GM12878 (cell line): Measurements from ENCODE around the gene COPRS. TPM values are rescaled to one million over a fixed set of nuclear protein-coding genes. Genes with fewer than 3 reads are reported as not detected.

Experiments
- ATAC-seq: fragments of 200-7000 bp; cut with Tn5 transposase; 3 replicates; pipeline ENCODE4 v1.9.1; 2020; ENCODE audit warnings: mild to moderate bottlenecking, moderate library complexity
- BruUV-seq: library from RNA; stranded (reverse); fragments of 400-500 nt; replicated peaks from 2 replicates; lab custom pipeline; 2021; lab: Mats Ljungman, UMichigan
- CTCF ChIA-PET: fragments of 300-600 bp; sonication (Branson Sonifier 250); formaldehyde crosslinking; extraction: SDS; loops from one replicate; lab custom pipeline; 2021; ENCODE audit warnings: inconsistent platforms; lab: Yijun Ruan, JAX
- POLR2A ChIA-PET: fragments of 350-600 bp; formaldehyde crosslinking; extraction: SDS; loops from one replicate; lab custom pipeline; 2021; ENCODE audit warnings: inconsistent platforms; lab: Charles Lee
- RAD21 ChIA-PET: fragments of 300-600 bp; sonication (Branson Sonifier 250); formaldehyde crosslinking; loops from one replicate; lab custom pipeline; 2023; ENCODE audit warnings: antibody characterized with exemption; ENCODE audit not compliant: unreplicated experiment; lab: Charles Lee
- SMC1A ChIA-PET: fragments of 300-600 bp; sonication (Branson Sonifier 250); formaldehyde crosslinking; loops from one replicate; lab custom pipeline; 2023; ENCODE audit not compliant: unreplicated experiment, uncharacterized antibody; lab: Charles Lee
- DNase-seq: peaks from one replicate; pipeline ENCODE4 v3.0.0-alpha.2; 2011; ENCODE audit warnings: low read depth, low spot score
- FAIRE-seq: peaks from 3 replicates; lab custom pipeline; 2011; peaks lifted over from hg19 to GRCh38; lab: Jason Lieb, UNC
- H2AFZ ChIP-seq: 2 replicates; pipeline ENCODE4 v1.6.0; 2011; ENCODE audit warnings: low read depth, low read length, control low read depth; ENCODE audit not compliant: control insufficient read depth
- H3K27ac ChIP-seq: 2 replicates; pipeline ENCODE4 v1.5.1; 2011; ENCODE audit warnings: control low read depth; ENCODE audit not compliant: control insufficient read depth, insufficient read depth
- H3K27me3 ChIP-seq, 2 experiments: replicated peaks in 1 of 2; 2 replicates each; pipeline versions ENCODE4 v1.6.0 to v1.6.1; 2011; ENCODE audit warnings: low read length in 1 of 2; ENCODE audit not compliant: control insufficient read depth in 2 of 2, insufficient read depth in 2 of 2
- H3K36me3 ChIP-seq, 2 experiments: 2 replicates each; pipeline ENCODE4 v1.5.1; 2011; ENCODE audit warnings: low read length in 1 of 2; ENCODE audit not compliant: control insufficient read depth in 2 of 2, insufficient read depth in 2 of 2
- H3K4me1 ChIP-seq: 2 replicates; pipeline ENCODE4 v1.6.1; 2011; ENCODE audit warnings: mild to moderate bottlenecking, low read length, moderate library complexity, mixed read lengths; ENCODE audit not compliant: control insufficient read depth, insufficient read depth
- H3K4me2 ChIP-seq: 2 replicates; pipeline ENCODE4 v1.6.0; 2011; ENCODE audit warnings: control low read depth; ENCODE audit not compliant: control insufficient read depth, insufficient read depth
- H3K4me3 ChIP-seq: fragments of 200-600 bp; sonication (generic); 2 replicates; pipeline ENCODE4 v1.5.1; 2016
- H3K79me2 ChIP-seq: 2 replicates; pipeline ENCODE4 v1.6.0; 2011; ENCODE audit warnings: low read length; ENCODE audit not compliant: control insufficient read depth, insufficient read depth
- H3K9ac ChIP-seq: 2 replicates; pipeline ENCODE4 v1.8.0; 2011; ENCODE audit warnings: low read length, control low read depth, mixed read lengths; ENCODE audit not compliant: control insufficient read depth, insufficient read depth
- H3K9me3 ChIP-seq: replicated peaks from 3 replicates; pipeline ENCODE4 v1.5.1; 2011; ENCODE audit warnings: mild to moderate bottlenecking, low read length; ENCODE audit not compliant: control insufficient read depth, insufficient read depth
- H4K20me1 ChIP-seq: 2 replicates; pipeline ENCODE4 v1.6.0; 2011; ENCODE audit not compliant: control insufficient read depth, insufficient read depth
- ELK1 ChIP-seq: IDR thresholded peaks from 2 replicates; pipeline ENCODE4 v1.6.1; 2012; ENCODE audit warnings: low read depth, low read length, improper control_type of control experiment
- NRF1 ChIP-seq: conservative IDR thresholded peaks from 2 replicates; pipeline ENCODE4 v1.6.1; 2011; ENCODE audit warnings: mild to moderate bottlenecking, low read depth, low read length, improper control_type of control experiment
- WGBS: methylation state at CpG from one replicate; pipeline ENCODE4 v1.1.6; 2016; ENCODE audit warnings: low lambda C conversion rate; ENCODE audit not compliant: insufficient replicate concordance, insufficient coverage; ENCODE audit errors: missing lambda C conversion rate; 5-methylcytosine and 5-hydroxymethylcytosine counted together
- in situ Hi-C: fragments of 300-500 bp; cut with MboI; formaldehyde crosslinking; loops from 9 replicates; pipeline ENCODE4 v1.14.3; 2018; ENCODE audit warnings: mixed read lengths
- intact Hi-C: fragments of 100-400 bp; cut with micrococcal nuclease; formaldehyde crosslinking; loops from one replicate; pipeline ENCODE4 v1.14.2; 2022; ENCODE audit not compliant: unreplicated experiment
- polyA plus RNA-seq, 11 experiments: library from polyadenylated mRNA; depleted of rRNA in 4 of 11; unstranded in 6 of 11; stranded (reverse) in 5 of 11; fragments of >200 nt; fragmentation: Nextera tagmentation in 4 of 11; fragmentation: Illumina TruSeq in 1 of 11; extraction: Ambion mirVana in 4 of 11; extraction: Trizol in 1 of 11; gene quantifications; 1 replicate in 1 of 11; 2 replicates in 10 of 11; pipeline versions ENCODE4 v1.2.1 to v1.2.3, GENCODE V29; 2011 to 2016; ENCODE audit warnings: inconsistent platforms in 2 of 11, missing spikeins in 2 of 11, low read depth in 1 of 11
- total RNA-seq, 4 experiments: library from RNA; depleted of rRNA in 3 of 4; stranded (reverse); fragments of >200 nt in 3 of 4; fragmentation: Illumina TruSeq in 1 of 4; extraction: Trizol in 1 of 4; gene quantifications; 2 replicates each; pipeline versions ENCODE4 v1.2.1 to v1.2.3, GENCODE V29; 2013 to 2021
- TF ChIP-seq, protein P1 (sequence below): fragments of 450-650 bp; IDR thresholded peaks from 2 replicates; pipeline ENCODE4 v1.6.1; 2016; ENCODE audit warnings: mild to moderate bottlenecking, moderate library complexity, borderline replicate concordance
- TF ChIP-seq, protein P2 (sequence below): IDR thresholded peaks from 2 replicates; pipeline ENCODE4 v1.6.1; 2012; ENCODE audit warnings: mild to moderate bottlenecking, low read depth, low read length

COPRS gene
- total and polyA plus RNA-seq, 10 of the 15 experiments (the other 5 are each of a cell fraction or from before 2014, with no cell fraction given) = 6.3 to 41.9 (median 31.4) TPM

GRCh38 chr17:31824766-31825360 lies 34.2 kb downstream of the COPRS start:
- no peak for ATAC-seq
- BruUV-seq = no TSS peak
- no peak for DNase-seq
- ChIA-PET CTCF (interaction anchor here (0.6 to 1.4 kb wide), 2 partner anchors 18 to 118 kb away, joined by 3 to 4 read pairs; no protein-coding TSS in a partner anchor), POLR2A (no interaction called here), RAD21 (no interaction called here), SMC1A (interaction anchor here (0.5 kb wide), 1 partner anchor 112 kb away, joined by 3 read pairs; no protein-coding TSS in a partner anchor)
- Histone ChIP-seq H4K20me1 (no peaks in the 10 kb centered on the region), H3K4me3 (no peak overlapping the region), H3K9ac (no peak overlapping the region), H2AFZ (no peak overlapping the region), H3K36me3 (no peaks in the 10 kb centered on the region), H3K9me3 (no peaks in the 10 kb centered on the region), H3K79me2 (no peaks in the 10 kb centered on the region), H3K4me1 (no peaks in the 10 kb centered on the region), H3K27me3 (no peaks in the 10 kb centered on the region), H3K4me2 (no peak overlapping the region), H3K27ac (no peak overlapping the region)
- FAIRE-seq = no peak
- no peak for TF ChIP-seq ELK1
- TF ChIP-seq, protein P1, sequence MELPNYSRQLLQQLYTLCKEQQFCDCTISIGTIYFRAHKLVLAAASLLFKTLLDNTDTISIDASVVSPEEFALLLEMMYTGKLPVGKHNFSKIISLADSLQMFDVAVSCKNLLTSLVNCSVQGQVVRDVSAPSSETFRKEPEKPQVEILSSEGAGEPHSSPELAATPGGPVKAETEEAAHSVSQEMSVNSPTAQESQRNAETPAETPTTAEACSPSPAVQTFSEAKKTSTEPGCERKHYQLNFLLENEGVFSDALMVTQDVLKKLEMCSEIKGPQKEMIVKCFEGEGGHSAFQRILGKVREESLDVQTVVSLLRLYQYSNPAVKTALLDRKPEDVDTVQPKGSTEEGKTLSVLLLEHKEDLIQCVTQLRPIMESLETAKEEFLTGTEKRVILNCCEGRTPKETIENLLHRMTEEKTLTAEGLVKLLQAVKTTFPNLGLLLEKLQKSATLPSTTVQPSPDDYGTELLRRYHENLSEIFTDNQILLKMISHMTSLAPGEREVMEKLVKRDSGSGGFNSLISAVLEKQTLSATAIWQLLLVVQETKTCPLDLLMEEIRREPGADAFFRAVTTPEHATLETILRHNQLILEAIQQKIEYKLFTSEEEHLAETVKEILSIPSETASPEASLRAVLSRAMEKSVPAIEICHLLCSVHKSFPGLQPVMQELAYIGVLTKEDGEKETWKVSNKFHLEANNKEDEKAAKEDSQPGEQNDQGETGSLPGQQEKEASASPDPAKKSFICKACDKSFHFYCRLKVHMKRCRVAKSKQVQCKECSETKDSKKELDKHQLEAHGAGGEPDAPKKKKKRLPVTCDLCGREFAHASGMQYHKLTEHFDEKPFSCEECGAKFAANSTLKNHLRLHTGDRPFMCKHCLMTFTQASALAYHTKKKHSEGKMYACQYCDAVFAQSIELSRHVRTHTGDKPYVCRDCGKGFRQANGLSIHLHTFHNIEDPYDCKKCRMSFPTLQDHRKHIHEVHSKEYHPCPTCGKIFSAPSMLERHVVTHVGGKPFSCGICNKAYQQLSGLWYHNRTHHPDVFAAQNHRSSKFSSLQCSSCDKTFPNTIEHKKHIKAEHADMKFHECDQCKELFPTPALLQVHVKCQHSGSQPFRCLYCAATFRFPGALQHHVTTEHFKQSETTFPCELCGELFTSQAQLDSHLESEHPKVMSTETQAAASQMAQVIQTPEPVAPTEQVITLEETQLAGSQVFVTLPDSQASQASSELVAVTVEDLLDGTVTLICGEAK = no peak
- no peak for TF ChIP-seq NRF1
- TF ChIP-seq, protein P2, sequence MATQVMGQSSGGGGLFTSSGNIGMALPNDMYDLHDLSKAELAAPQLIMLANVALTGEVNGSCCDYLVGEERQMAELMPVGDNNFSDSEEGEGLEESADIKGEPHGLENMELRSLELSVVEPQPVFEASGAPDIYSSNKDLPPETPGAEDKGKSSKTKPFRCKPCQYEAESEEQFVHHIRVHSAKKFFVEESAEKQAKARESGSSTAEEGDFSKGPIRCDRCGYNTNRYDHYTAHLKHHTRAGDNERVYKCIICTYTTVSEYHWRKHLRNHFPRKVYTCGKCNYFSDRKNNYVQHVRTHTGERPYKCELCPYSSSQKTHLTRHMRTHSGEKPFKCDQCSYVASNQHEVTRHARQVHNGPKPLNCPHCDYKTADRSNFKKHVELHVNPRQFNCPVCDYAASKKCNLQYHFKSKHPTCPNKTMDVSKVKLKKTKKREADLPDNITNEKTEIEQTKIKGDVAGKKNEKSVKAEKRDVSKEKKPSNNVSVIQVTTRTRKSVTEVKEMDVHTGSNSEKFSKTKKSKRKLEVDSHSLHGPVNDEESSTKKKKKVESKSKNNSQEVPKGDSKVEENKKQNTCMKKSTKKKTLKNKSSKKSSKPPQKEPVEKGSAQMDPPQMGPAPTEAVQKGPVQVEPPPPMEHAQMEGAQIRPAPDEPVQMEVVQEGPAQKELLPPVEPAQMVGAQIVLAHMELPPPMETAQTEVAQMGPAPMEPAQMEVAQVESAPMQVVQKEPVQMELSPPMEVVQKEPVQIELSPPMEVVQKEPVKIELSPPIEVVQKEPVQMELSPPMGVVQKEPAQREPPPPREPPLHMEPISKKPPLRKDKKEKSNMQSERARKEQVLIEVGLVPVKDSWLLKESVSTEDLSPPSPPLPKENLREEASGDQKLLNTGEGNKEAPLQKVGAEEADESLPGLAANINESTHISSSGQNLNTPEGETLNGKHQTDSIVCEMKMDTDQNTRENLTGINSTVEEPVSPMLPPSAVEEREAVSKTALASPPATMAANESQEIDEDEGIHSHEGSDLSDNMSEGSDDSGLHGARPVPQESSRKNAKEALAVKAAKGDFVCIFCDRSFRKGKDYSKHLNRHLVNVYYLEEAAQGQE = no peak
- 38% methylated on average over 7 of the region's 7 CpGs for WGBS
- in situ Hi-C loops (no loop called here), intact Hi-C loops (no loop called here)
